OCI-LY7 (cell line): ENCODE results near the gene IPCEF1. TPM values are rescaled to one million over a fixed set of nuclear protein-coding genes. Genes with fewer than 3 reads are reported as not detected.

Experiments
- BruUV-seq: library from RNA; stranded (reverse); fragments of 400-500 nt; replicated peaks from 2 replicates; lab custom pipeline; 2021; lab: Mats Ljungman, UMichigan
- CTCF ChIA-PET: fragments of 300-600 bp; sonication (Branson Sonifier 250); formaldehyde crosslinking; loops from one replicate; lab custom pipeline; 2022; ENCODE audit warnings: antibody characterized with exemption; ENCODE audit not compliant: unreplicated experiment; lab: Charles Lee
- POLR2A ChIA-PET: fragments of 300-600 bp; sonication (Branson Sonifier 250); formaldehyde crosslinking; loops from one replicate; lab custom pipeline; 2022; ENCODE audit warnings: antibody characterized with exemption; lab: Charles Lee
- DNase-seq: peaks from one replicate; pipeline ENCODE4 v3.0.0-alpha.2; 2015; ENCODE audit warnings: low spot score
- H2AFZ ChIP-seq: fragments of 200-600 bp; sonication (generic), shearing (Covaris generic); 2 replicates; pipeline ENCODE4 v1.6.1; 2014; ENCODE audit warnings: mild to moderate bottlenecking, antibody characterized with exemption, low read length, moderate library complexity
- H3K27ac ChIP-seq: fragments of 200-600 bp; sonication (generic); 2 replicates; pipeline ENCODE4 v1.5.1; 2014; ENCODE audit warnings: mixed run types, low read depth, mild to moderate bottlenecking, moderate library complexity, low read length, inconsistent platforms; ENCODE audit not compliant: poor library complexity, severe bottlenecking
- H3K36me3 ChIP-seq: fragments of 200-600 bp; sonication (generic); 2 replicates; pipeline ENCODE4 v1.6.1; 2014; ENCODE audit warnings: mild to moderate bottlenecking, antibody characterized with exemption, low read length, moderate library complexity, mixed read lengths; ENCODE audit not compliant: insufficient read depth
- H3K4me1 ChIP-seq: fragments of 200-600 bp; sonication (generic); 2 replicates; pipeline ENCODE4 v1.5.1; 2014; ENCODE audit warnings: mild to moderate bottlenecking, low read length; ENCODE audit not compliant: insufficient read depth, poor library complexity, severe bottlenecking
- H3K4me2 ChIP-seq: fragments of 200-600 bp; sonication (generic); 2 replicates; pipeline ENCODE4 v1.6.1; 2014; ENCODE audit warnings: mild to moderate bottlenecking, low read length
- H3K4me3 ChIP-seq: fragments of 200-600 bp; sonication (generic); 2 replicates; pipeline ENCODE4 v1.5.1; 2014; ENCODE audit warnings: mild to moderate bottlenecking, low read depth, low read length; ENCODE audit not compliant: poor library complexity, severe bottlenecking
- H3K79me2 ChIP-seq: fragments of 200-600 bp; sonication (generic); 2 replicates; pipeline ENCODE4 v1.6.1; 2016; ENCODE audit warnings: low read depth, mild to moderate bottlenecking, low read length, moderate library complexity, mixed read lengths; ENCODE audit not compliant: insufficient read depth
- H3K9me2 ChIP-seq: fragments of 200-600 bp; sonication (generic); 2 replicates; pipeline ENCODE4 v1.6.1; 2016; ENCODE audit warnings: mild to moderate bottlenecking, low read length, mixed read lengths; ENCODE audit not compliant: insufficient read depth
- H3K9me3 ChIP-seq: fragments of 200-600 bp; sonication (generic); 2 replicates; pipeline ENCODE4 v1.6.1; 2014; ENCODE audit warnings: mild to moderate bottlenecking, mixed run types, low read length, mixed read lengths
- H4K20me1 ChIP-seq: fragments of 200-600 bp; sonication (generic); 2 replicates; pipeline ENCODE4 v1.6.1; 2014; ENCODE audit warnings: mild to moderate bottlenecking, antibody characterized with exemption, low read length, moderate library complexity, mixed read lengths; ENCODE audit not compliant: insufficient read depth
- EZH2phosphoT487 ChIP-seq: fragments of 200-600 bp; sonication (generic); IDR thresholded peaks from 2 replicates; pipeline ENCODE4 v1.6.1; 2018; ENCODE audit warnings: low read depth, borderline replicate concordance, mild to moderate bottlenecking, mixed run types, antibody characterized with exemption, low read length, moderate library complexity, mixed read lengths
- intact Hi-C: fragments of 100-400 bp; cut with micrococcal nuclease; formaldehyde crosslinking; loops from one replicate; pipeline ENCODE4 v1.10.0; 2022; ENCODE audit not compliant: unreplicated experiment
- total RNA-seq, 2 experiments: library from RNA; depleted of rRNA in 1 of 2; stranded (reverse); fragments of >200 nt in 1 of 2; shearing (Covaris generic) in 1 of 2; gene quantifications; 2 replicates each; pipeline ENCODE4 v1.2.3, GENCODE V29; 2014 to 2022
- TF ChIP-seq, protein P1 (sequence below): fragments of 200-600 bp; sonication (generic); conservative IDR thresholded peaks from 2 replicates; pipeline ENCODE4 v1.5.1; 2014; ENCODE audit warnings: mild to moderate bottlenecking, antibody characterized with exemption, low read length, moderate library complexity, mixed read lengths

The IPCEF1 gene
- total RNA-seq, 2 experiments from 2014 or later, result not detected

DNA sequence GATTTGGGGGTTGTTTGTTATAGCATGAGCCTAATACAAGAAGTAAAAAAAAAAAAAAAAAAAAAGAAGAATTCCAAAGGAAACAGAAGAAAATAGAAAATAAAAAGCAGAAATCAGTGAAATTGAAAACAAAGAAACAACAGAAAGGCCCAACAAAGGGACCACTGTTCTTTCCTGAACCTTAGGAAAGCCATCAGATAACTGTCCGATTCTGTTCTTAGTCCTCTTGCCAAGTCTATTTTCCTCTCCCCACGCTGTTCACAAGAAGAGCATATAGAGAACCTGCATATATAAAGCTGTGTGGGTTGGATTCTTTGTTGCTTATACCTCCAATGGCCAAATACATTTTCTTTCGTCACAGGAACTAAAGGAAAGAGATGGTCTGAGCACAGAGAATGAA lies 38.0 kb upstream of the IPCEF1 start:
- H3K79me2 ChIP-seq, result no peaks in the 10 kb centered on the region
- 0 out of 2 replicates have a peak, but pooled peaks cover under 1% of the 10 kb centered on the region for H3K9me3 ChIP-seq
- no peak overlapping the region for H2AFZ ChIP-seq
- no peaks in the 10 kb centered on the region for H3K9me2 ChIP-seq
- ChIA-PET POLR2A (no interaction called here), CTCF (no interaction called here)
- H3K4me1 ChIP-seq, result no peaks in the 10 kb centered on the region
- no peaks in the 10 kb centered on the region for H4K20me1 ChIP-seq
- no peak overlapping the region for H3K4me2 ChIP-seq
- H3K4me3 ChIP-seq, result no peak overlapping the region
- H3K27ac ChIP-seq, result no peak overlapping the region
- BruUV-seq, result no TSS peak
- no peak for TF ChIP-seq EZH2phosphoT487
- TF ChIP-seq, protein P1, sequence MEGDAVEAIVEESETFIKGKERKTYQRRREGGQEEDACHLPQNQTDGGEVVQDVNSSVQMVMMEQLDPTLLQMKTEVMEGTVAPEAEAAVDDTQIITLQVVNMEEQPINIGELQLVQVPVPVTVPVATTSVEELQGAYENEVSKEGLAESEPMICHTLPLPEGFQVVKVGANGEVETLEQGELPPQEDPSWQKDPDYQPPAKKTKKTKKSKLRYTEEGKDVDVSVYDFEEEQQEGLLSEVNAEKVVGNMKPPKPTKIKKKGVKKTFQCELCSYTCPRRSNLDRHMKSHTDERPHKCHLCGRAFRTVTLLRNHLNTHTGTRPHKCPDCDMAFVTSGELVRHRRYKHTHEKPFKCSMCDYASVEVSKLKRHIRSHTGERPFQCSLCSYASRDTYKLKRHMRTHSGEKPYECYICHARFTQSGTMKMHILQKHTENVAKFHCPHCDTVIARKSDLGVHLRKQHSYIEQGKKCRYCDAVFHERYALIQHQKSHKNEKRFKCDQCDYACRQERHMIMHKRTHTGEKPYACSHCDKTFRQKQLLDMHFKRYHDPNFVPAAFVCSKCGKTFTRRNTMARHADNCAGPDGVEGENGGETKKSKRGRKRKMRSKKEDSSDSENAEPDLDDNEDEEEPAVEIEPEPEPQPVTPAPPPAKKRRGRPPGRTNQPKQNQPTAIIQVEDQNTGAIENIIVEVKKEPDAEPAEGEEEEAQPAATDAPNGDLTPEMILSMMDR, result no peak
- no peak for DNase-seq
- no peaks in the 10 kb centered on the region for H3K36me3 ChIP-seq
- intact Hi-C loops, result no loop called here

DNA sequence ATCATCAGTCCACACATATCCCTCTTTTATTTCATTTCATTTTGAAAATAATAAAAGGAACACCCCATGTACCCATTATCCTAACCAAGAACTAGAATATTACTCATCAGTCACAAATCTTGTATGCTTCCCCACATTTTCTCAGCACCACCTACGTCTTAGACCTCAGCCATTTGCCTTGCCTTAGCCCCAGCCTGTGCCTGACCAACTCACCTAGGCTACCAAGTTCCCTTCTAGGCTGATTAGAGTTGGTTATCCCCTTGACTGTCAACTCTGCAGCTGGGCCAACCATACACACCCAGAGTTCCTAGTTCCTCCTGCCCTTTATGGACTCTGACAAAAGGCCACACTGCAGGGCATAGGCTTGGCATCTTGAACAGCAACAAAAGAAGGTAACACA lies 33.4 kb upstream of the IPCEF1 start:
- no peak for DNase-seq
- H3K4me3 ChIP-seq, result no peak overlapping the region
- no peak overlapping the region for H3K27ac ChIP-seq
- H3K36me3 ChIP-seq, result no peaks in the 10 kb centered on the region
- intact Hi-C loops, result no loop called here
- ChIA-PET POLR2A (interaction anchor here (0.7 kb wide), 1 partner anchor 86 kb away, joined by 4 read pairs; no protein-coding TSS in a partner anchor), CTCF (no interaction called here)
- no peaks in the 10 kb centered on the region for H3K9me2 ChIP-seq
- no peak overlapping the region for H3K4me2 ChIP-seq
- no peaks in the 10 kb centered on the region for H3K4me1 ChIP-seq
- H4K20me1 ChIP-seq, result no peaks in the 10 kb centered on the region
- H3K9me3 ChIP-seq, result 0 out of 2 replicates have a peak, but pooled peaks cover 4% of the 10 kb centered on the region
- TF ChIP-seq, protein P1, result no peak
- no peaks in the 10 kb centered on the region for H3K79me2 ChIP-seq
- no peak overlapping the region for H2AFZ ChIP-seq
- BruUV-seq, result no TSS peak

DNA sequence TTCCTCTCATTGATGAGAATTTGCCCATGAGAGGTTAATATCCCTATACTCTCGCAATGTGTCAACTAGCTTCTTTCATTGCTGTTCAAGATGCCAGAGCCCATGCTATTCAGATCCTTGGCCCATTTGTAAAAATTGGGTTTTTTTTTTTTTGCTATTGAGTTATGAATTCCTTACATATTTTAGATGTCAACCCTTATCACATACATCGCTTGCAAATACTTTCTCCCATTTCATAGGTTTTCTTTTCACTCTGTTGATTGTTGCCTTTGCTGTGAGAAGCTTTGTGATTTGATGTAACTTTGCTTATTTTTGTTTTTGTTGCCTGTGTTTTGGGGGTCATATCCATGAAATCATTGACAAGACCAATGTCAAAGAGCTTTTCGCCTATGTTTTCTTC lies 32.2 kb upstream of the IPCEF1 start:
- ChIA-PET POLR2A (interaction anchor here (0.6 to 1.1 kb wide), 3 partner anchors 55 to 1712 kb away, joined by 3 read pairs; no protein-coding TSS in a partner anchor), CTCF (no interaction called here)
- Histone ChIP-seq H2AFZ (no peak overlapping the region), H3K27ac (no peak overlapping the region), H3K9me3 (0 out of 2 replicates have a peak, but pooled peaks cover 4% of the 10 kb centered on the region), H3K4me2 (no peak overlapping the region), H3K4me3 (no peak overlapping the region), H3K9me2 (no peaks in the 10 kb centered on the region), H3K4me1 (no peaks in the 10 kb centered on the region), H3K79me2 (no peaks in the 10 kb centered on the region), H4K20me1 (no peaks in the 10 kb centered on the region), H3K36me3 (no peaks in the 10 kb centered on the region)
- no peak for DNase-seq
- no TSS peak for BruUV-seq
- intact Hi-C loops, result no loop called here
- no peak for TF ChIP-seq EZH2phosphoT487
- TF ChIP-seq, protein P1, result no peak
